Stimulated activated CD4-positive, alpha-beta T cell treated with anti-CD3 and anti-CD28 coated beads, TNF-alpha, amount 100 ng/mL, for 4 hours (primary cell): Measurements from ENCODE around the gene SPRTN.

ENCODE experiments used
- DNase-seq, 3 experiments: peaks; one replicate each; pipeline ENCODE4 v3.0.0-alpha.2; 2020; ENCODE audit warnings: low read depth in 3 of 3

Gene SPRTN

GRCh38 chr1:231376875-231377549 is 38.9 kb downstream of the SPRTN start:
- no peak for DNase-seq

- no peak for DNase-seq
Measured at GRCh38 chr1:231381729-231382128, 43.6 kb downstream of the SPRTN start.

GRCh38 chr1:231382426-231382825 is 44.3 kb downstream of the SPRTN start:
- no peak for DNase-seq

DNA sequence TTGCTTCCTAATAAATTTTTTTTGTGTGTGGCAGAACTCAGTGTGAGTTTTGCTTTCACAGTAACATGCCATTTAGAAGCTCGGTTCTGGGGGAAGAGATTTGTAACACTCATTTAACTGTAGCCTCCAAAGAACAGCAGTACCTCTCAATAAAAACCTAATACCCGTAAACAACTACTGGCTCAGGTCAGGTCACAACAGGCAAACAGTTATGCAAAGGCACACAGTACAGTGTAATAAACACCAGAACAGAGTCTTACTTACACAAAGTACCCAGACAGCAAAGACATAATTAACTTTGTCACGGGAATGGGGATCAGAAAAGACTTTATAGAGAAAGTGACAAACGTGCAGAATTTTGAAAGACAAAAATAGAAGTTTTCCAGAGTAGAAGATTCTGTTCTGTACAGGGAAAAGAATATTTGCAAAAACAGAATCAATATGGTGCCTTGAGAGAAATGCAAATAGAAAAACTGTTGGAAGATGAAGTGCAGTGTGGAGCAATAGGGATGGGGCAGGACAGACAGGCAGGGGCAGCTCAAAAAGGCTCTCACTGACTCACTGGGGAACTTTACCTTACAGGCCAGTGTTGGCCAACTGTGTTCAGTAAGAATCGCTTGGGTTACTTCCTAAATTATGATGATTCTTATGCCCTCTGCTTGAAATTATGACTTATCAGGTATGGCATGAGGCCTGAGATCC is 45.2 kb downstream of the SPRTN start:
- no peak for DNase-seq

DNA sequence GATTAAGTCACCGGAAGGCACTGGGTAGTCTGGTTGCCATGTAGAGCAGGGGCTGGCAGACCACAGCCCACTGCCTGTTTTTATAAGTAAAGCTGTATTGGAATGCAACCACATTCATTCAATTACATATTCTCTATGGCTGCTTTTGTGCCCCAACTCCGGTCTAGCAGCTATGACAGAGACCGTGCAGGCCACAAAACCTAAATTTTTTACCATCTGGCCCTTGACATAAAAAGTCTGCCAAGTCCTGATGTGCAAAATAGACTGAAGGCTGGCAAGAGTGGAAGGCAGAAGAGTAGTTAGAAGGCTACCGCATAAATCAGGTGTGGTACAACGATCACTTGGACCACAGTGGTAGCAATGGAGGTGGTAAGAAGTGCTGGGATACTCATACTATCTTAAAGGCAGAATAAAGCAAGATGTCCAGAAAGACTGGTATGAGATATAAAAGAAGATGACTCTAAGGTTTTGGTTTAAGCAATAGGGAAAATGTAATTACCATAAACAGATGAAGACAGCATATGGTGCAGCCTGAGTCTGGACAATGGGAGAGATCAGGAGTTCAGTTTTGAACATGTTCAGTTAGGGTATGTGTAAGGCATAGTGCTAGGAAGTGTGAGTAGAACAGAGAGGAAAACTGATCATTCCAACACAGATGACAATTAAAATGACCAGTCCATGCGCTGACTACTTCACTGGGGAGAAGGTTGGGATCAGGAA is 46.8 kb downstream of the SPRTN start:
- no peak for DNase-seq

GRCh38 chr1:231385416-231385748 is 47.3 kb downstream of the SPRTN start:
- DNase-seq, result no peak

- no peak for DNase-seq
Measured at GRCh38 chr1:231386466-231386865, 48.4 kb downstream of the SPRTN start.

- DNase-seq, result no peak
Measured at GRCh38 chr1:231387770-231388669, 49.9 kb downstream of the SPRTN start.

- DNase-seq, result no peak
Measured at GRCh38 chr1:231390071-231390470, 52.0 kb downstream of the SPRTN start.

DNA sequence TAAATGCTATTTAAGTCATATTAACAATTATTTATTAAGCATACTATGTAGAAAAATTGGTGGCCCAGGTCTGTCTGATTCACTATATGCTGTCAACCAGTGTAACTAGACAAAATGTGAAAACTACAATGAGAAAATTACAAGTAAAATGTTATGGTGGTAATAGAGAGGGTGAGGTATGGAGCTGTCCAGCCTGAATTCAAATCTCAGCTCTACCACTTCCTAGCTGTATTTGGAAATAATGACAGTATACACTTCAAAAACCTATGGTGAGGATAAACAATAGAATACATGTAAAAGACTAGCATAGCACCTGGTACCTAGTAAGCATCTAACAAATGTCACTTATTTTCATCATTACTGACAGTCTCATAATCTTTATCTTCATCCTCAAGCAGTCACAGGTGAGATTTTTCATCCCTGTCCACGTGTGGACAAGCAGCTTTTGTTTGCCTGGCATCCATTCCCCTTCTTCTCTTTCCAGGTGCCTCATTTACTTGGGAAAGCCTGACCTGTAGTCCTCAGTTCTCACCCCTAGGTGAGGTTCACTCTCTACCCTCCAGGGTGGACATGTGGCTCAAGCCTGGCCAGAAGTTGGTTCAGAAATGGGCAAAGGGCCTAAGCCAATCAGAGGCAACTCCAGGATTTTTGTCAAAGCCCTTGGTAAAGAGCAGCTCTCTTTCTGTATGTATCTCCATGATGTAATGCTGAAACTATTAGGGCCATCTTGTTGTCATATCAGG is 54.5 kb downstream of the SPRTN start:
- DNase-seq, result no peak

- DNase-seq, result no peak
Measured at GRCh38 chr1:231393668-231394067, 55.6 kb downstream of the SPRTN start.

GRCh38 chr1:231395076-231395997 is 57.2 kb downstream of the SPRTN start:
- no peak for DNase-seq

GRCh38 chr1:231395998-231396390 is 57.9 kb downstream of the SPRTN start:
- DNase-seq, result no peak

DNA sequence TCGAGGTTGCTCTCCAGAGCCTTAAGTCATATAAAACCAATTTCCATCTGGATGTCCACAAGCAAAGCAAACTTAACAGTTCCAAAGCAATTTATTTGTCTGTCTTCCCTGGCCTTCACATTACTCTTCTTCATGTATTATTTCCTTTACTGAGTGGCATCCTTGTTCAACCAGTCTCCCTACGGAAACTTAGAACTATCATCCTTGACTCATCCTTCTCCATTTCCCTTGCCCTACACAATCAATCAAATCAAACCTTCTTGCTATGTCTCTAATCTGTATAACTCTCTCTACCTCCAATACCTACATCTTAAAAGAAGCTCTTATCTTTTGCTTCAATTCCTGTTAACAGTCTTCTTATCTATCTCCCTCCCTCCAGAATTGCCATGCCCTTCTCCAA is 58.5 kb downstream of the SPRTN start:
- no peak for DNase-seq

DNA sequence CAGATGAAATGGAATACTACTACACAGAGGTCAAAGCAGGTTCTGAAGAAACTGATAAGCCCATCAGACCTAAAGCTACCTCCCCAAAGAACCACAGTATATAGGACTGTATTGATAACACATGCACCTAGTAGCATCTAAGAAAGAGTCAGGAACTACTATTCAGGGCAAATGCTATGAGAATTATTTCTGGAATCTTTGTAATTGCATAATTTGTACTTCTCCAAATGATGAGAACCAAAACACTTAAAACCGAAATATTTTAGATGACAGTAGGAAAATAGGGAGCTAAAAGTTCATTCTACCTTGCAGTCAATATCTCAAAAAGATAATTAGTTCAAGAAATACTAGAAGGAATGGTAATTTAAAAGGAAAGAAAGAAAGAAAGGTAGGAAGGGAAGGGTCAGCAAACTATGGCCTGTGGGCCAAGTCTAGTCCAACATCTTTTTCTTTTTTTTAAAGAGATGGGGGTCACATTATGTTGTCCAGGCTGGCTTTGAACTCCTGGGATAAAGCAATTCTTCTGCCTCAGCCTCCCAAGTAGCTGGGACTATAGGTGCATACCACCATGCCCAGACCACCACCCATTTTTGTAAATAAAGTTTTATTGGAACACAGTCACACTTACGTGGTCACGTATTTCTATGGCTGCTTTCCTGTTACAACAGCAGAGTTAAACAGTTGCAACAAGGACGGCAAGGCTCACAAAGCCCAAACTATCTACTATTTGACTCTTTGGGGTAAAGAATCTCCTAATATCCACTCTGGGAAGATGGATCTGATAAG is 60.0 kb downstream of the SPRTN start:
- DNase-seq, result no peak

DNA sequence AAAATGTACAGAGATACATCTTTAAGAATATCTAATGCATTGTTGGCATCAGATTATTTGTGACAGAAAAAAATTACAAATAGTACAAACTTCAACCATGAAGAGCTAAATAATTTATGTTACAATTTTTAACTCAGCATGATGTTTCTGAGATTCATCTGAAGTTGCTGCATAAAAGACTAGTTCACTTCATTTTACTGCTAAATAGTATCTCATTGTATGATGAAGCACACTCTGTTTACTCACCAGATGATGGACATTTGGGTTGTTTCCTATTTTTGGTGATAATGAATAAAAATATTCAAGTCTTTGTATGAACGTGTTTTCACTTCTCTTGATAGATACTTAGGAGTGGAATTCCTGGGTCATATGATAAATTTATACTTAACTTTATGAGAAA is 63.4 kb downstream of the SPRTN start:
- no peak for DNase-seq

DNA sequence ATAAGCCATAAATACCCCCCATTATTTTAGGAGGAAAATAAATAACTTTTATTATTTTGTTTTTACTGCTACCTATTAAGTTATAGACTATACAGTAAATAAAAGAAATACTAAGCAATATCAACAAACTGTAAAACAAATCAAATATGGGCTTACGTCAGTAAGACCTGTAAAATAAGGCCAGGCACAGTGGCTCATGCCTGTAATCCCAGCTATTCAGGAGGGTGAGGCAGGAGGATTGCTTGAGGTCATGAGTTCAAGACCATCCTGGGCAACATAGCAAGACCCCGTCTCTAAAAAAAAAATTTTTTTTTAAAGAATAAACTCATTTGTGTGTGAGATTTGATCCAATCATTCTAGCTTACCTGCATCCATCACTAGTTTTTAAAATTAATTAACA is 66.2 kb downstream of the SPRTN start:
- no peak for DNase-seq
